Heart right ventricle (tissue), 16 donors: ENCODE measurements around the gene FITM2. TPM values are rescaled to one million over a fixed set of nuclear protein-coding genes. Genes with fewer than 3 reads are reported as not detected.
A peak's percentile ranks its signal among the peaks of the same experiment; 100 is the strongest.

ENCODE experiments used
- ATAC-seq, 8 donors: fragments of 200-7000 bp; cut with Tn5 transposase; one replicate each; pipeline ENCODE4 v1.9.1; 2020; ENCODE audit warnings: mild to moderate bottlenecking in 8 of 8, moderate library complexity in 8 of 8, moderate number of reproducible peaks in 1 of 8
- DNase-seq, 2 donors: peaks; one replicate each; pipeline ENCODE4 v3.0.0-alpha.2; 2020
- H3K27ac ChIP-seq, 10 donors: fragments of 200-600 bp; sonication (generic) in 2 of 10; one replicate each; pipeline versions ENCODE4 v1.5.0 to v1.8.0; 2020 to 2022; ENCODE audit warnings: mild to moderate bottlenecking in 3 of 10
- H3K27me3 ChIP-seq, 7 donors: fragments of 200-600 bp; one replicate each; pipeline ENCODE4 v1.8.0; 2021 to 2022; ENCODE audit warnings: mild to moderate bottlenecking in 2 of 7
- H3K36me3 ChIP-seq, 9 donors: fragments of 200-600 bp; sonication (generic) in 1 of 9; one replicate each; pipeline versions ENCODE4 v1.5.0 to v1.8.0; 2020 to 2022; ENCODE audit warnings: mild to moderate bottlenecking in 2 of 9
- H3K4me1 ChIP-seq, 9 donors: fragments of 200-600 bp; sonication (generic) in 1 of 9; one replicate each; pipeline versions ENCODE4 v1.5.0 to v1.8.0; 2020 to 2022; ENCODE audit warnings: mild to moderate bottlenecking in 4 of 9
- H3K4me3 ChIP-seq, 10 donors: fragments of 200-600 bp; sonication (generic) in 2 of 10; one replicate each; pipeline versions ENCODE4 v1.5.0 to v1.8.0; 2020 to 2022; ENCODE audit warnings: mild to moderate bottlenecking in 7 of 10, moderate library complexity in 2 of 10
- H3K9me3 ChIP-seq, 11 donors: fragments of 200-600 bp in 10 of 11; sonication (generic) in 2 of 11; one replicate each; pipeline versions ENCODE4 v1.5.0 to v1.8.0; 2013 to 2022; ENCODE audit warnings: mild to moderate bottlenecking in 2 of 11, control low read depth in 1 of 11, moderate library complexity in 1 of 11
- WGBS, 2 donors: extraction: QIAGEN DNeasy Blood & Tissue Kit; methylation state at CpG; one replicate each; pipeline ENCODE4 v1.1.7; 2013; ENCODE audit warnings: inconsistent platforms in 1 of 2; 5-methylcytosine and 5-hydroxymethylcytosine counted together
- intact Hi-C, 10 donors: fragments of 100-400 bp; cut with DNase I; formaldehyde crosslinking; loops; one replicate each; pipeline versions ENCODE4 v1.11.1 to v1.14.2; 2022
- polyA plus RNA-seq, 2 donors: library from polyadenylated mRNA; stranded (reverse); fragments of 200-250 nt; gene quantifications; one replicate each; pipeline ENCODE4 v1.2.3, GENCODE V29; 2013
- total RNA-seq, 10 donors: library from RNA; stranded (reverse); fragmentation: NEBNext Ultra II Directional in 3 of 10; extraction: Animal tissue kit (Norgen Biotek cat#: 25700) in 3 of 10; gene quantifications; one replicate each; pipeline versions ENCODE4 v1.2.1 to v1.2.4, GENCODE V29; 2021 to 2023
- TF ChIP-seq, protein P1 (sequence below), 9 donors: fragments of 200-600 bp; sonication (generic) in 2 of 9; IDR thresholded peaks; one replicate each; pipeline versions ENCODE4 v1.5.0 to v1.8.0; 2021 to 2022; ENCODE audit warnings: antibody characterized with exemption in 9 of 9, mild to moderate bottlenecking in 5 of 9, moderate library complexity in 1 of 9
- donor health status: Arrhythmogenic right ventricular cardiomyopathy.
- donor health status: ischemic (EF 13 %, LVEDD 7.1; RV severe dilation, severe dysfunction).
- donor health status: healthy with polysubstance abuse.
- donor health status: DM: no; HTN: yes; CAD: no.
- donor health status: DM: no; HTN: no; CAD: no.
- donor health status: ischemic (EF 25% LVEDD 6.9; RV normal size, moderate dysfunction).
- donor health status: ischemic (EF 25% LVEDD 5.7; RV mildly dilated, moderate dysfunction).
- donor health status: healthy.
- donor health status: DM: yes; HTN: yes; CAD: no.
- donor health status: Ischemic cardiomyopathy.
- donor health status: ischemic (EF 35%, LVEDD 5.7; RV mildly dilated, moderate dysfunction).
- donor health status: nonischemic (EF 11% LVEDD 7.7; RV severe dilation, severe dysfunction).
- donor health status: DM: yes; HTN: yes; CAD: no.
- donor health status: PGD.
- donor health status: ischemic (EF 29% LVEDD 5.4; RV normal size, mild dysfunction).
- donor health status: nonischemic (EF 23%, LVEDD 6.1; RV moderate dilation, normal function).

FITM2 gene
- total and polyA plus RNA-seq, 12 donors = 25.2 to 182 (median 135) TPM

DNA sequence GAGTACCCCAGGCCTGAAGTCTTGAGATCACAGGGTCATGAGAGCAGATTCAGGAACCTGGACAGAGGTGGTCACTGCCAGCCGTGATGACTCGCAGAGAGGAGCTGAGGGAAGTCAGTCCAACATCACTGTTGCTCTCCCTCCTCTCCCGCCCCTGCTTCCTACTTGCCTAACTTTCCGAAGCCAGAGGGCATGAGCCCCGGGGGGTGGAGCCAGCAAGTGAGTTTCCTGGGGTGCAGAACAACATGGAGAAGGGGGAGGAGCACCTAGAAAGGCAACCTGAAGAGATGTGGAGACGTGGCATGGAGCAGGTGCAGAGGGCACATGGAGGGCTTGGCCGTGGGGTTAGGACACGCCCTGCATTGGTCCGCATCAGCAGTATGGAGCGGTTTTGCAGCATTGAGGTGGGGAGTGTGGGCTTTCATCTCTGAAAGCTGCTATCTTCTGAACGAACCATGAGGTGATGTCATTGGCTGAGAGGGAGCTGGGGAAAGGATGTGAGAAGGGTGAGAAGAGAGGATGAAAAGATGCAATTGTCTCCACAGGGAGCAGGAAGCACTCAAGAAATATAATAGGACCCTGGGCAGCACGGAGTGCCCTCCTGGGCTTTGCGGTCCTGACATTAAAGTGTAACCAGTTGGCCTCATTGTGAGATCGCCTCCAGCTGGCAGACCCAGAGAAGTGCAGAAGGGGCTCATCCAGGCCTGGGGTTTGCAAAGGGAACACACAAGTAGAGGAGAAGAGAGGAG, 38.9 kb downstream of the FITM2 start:
- Histone ChIP-seq H3K36me3 (peaks cover 0 to 25% (median 8%) of the 10 kb centered on the region in 9 donors), H3K9me3 (peaks cover 0 to 2% (median 0%) of the 10 kb centered on the region in 11 donors), H3K27me3 (no peaks in the 10 kb centered on the region), H3K27ac (no peak overlapping the region), H3K4me1 (peaks cover 0 to 2% (median 0%) of the 10 kb centered on the region in 9 donors), H3K4me3 (no peak overlapping the region)
- intact Hi-C loops = no loop called here
- WGBS, 2 donors = 64 to 67% methylated on average over 14 of the region's 14 CpGs
- TF ChIP-seq, protein P1, sequence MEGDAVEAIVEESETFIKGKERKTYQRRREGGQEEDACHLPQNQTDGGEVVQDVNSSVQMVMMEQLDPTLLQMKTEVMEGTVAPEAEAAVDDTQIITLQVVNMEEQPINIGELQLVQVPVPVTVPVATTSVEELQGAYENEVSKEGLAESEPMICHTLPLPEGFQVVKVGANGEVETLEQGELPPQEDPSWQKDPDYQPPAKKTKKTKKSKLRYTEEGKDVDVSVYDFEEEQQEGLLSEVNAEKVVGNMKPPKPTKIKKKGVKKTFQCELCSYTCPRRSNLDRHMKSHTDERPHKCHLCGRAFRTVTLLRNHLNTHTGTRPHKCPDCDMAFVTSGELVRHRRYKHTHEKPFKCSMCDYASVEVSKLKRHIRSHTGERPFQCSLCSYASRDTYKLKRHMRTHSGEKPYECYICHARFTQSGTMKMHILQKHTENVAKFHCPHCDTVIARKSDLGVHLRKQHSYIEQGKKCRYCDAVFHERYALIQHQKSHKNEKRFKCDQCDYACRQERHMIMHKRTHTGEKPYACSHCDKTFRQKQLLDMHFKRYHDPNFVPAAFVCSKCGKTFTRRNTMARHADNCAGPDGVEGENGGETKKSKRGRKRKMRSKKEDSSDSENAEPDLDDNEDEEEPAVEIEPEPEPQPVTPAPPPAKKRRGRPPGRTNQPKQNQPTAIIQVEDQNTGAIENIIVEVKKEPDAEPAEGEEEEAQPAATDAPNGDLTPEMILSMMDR (IDR thresholded peaks at IDR 0.05) = peak in 1 of 9 donors; percentile 31
- ATAC-seq = no peak
- no peak for DNase-seq

DNA sequence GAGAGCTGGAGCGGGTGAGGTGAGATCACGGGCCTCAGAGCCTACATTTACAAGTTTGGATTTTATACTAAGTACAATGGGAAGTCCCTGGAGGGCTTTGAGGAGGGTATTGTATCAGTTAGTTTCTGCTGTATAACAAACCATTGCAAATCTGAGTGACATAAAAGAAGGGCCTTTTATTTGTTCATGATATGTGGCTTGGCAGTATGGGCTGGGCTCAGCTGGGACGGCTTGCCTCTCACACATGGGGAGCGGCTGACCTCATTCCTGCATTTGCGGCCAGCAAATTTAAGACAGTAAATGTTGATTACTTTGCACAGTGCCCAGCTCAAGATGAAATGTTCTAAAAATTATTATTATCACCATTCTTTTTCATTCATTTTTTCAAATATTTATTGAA, 42.2 kb downstream of the FITM2 start:
- TF ChIP-seq, protein P1 (IDR thresholded peaks at IDR 0.05) = no peak
- H3K27me3 ChIP-seq = no peaks in the 10 kb centered on the region
- no peak overlapping the region for H3K27ac ChIP-seq
- DNase-seq (no peak), ATAC-seq (no peak)
- intact Hi-C loops = no loop called here
- 93 to 95% methylated on average over 5 of the region's 5 CpGs for WGBS, 2 donors
- peaks cover 0 to 2% (median 0%) of the 10 kb centered on the region in 11 donors for H3K9me3 ChIP-seq
- peaks cover 0 to 10% (median 0%) of the 10 kb centered on the region in 9 donors for H3K4me1 ChIP-seq
- peaks cover 0 to 25% (median 8%) of the 10 kb centered on the region in 9 donors for H3K36me3 ChIP-seq
- no peak overlapping the region for H3K4me3 ChIP-seq

DNA sequence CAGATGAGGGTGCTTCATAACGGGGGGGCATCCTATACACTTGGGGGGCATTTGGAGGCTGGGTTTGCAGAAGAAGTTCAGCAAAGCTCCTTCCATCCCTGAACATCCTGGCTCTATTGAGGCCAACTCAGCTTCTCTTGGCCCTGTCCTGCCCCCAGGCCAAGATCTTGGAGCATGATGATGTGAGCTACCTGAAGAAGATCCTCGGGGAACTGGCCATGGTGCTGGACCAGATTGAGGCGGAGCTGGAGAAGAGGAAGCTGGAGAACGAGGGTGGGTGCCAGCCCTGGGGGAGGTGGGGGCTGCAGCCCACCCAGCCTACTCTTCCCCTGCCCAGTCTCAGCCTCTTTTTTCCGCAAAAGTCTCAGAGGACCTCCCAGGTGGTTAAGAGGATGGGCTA, 46.7 kb downstream of the FITM2 start:
- ATAC-seq = no peak
- H3K4me3 ChIP-seq = no peak overlapping the region

DNA sequence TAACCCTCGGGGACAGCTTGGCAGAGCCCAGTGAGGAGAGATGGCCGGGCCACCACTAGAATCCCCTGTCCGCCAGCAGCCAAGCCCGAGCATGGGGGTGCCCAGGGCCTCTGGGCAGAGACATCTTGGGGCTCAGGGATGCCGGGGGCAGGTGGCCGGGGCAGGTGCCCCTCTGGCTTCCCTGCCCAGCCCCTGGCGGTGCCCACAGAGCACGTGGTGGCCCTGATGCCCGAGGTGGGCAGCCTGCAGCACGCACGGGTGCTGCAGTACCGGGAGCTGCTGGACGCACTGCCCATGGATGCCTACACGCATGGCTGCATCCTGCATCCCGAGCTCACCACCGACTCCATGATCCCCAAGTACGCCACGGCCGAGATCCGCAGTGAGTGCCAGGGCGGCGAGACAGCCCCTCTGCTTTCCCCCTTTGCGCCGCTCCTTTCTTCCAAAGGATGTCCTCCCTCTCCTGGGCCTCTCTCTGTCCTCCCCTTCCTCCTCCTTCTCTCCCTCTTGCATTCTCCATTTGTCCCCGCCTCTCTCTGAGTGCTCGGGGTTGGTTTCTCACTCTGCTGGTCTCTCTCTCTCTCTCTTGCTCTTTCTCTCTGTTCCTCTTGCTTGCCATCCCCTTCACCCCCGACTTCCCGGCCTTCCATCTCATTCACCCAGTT, 52.6 kb downstream of the FITM2 start:
- H3K4me1 ChIP-seq = no peaks in the 10 kb centered on the region
- H3K36me3 ChIP-seq = no peaks in the 10 kb centered on the region
- H3K27me3 ChIP-seq = no peaks in the 10 kb centered on the region
- intact Hi-C loops = no loop called here
- ATAC-seq = peak in 2 of 8 donors; percentile 10 to 43
- TF ChIP-seq, protein P1 (IDR thresholded peaks at IDR 0.05) = no peak
- H3K9me3 ChIP-seq = no peaks in the 10 kb centered on the region
- 90% methylated on average over 28 of the region's 28 CpGs for WGBS, 2 donors
- H3K27ac ChIP-seq = no peak overlapping the region
- no peak overlapping the region for H3K4me3 ChIP-seq
- no peak for DNase-seq

More for the DNA sequence above, 46.7 kb downstream of the FITM2 start:
- DNase-seq = no peak
- H3K36me3 ChIP-seq = peaks cover 0 to 2% (median 0%) of the 10 kb centered on the region in 9 donors
- WGBS, 2 donors = 56 to 63% methylated on average over 5 of the region's 5 CpGs
- H3K9me3 ChIP-seq = peaks cover 0 to 2% (median 0%) of the 10 kb centered on the region in 11 donors
- no peaks in the 10 kb centered on the region for H3K27me3 ChIP-seq
- TF ChIP-seq, protein P1 (IDR thresholded peaks at IDR 0.05) = no peak
- H3K4me1 ChIP-seq = peaks cover 0 to 10% (median 0%) of the 10 kb centered on the region in 9 donors
- intact Hi-C loops = no loop called here
- no peak overlapping the region for H3K27ac ChIP-seq
